Dermis blood vessel endothelial cell (primary cell): ENCODE data around the gene PROSER3. TPM values are rescaled to one million over a fixed set of nuclear protein-coding genes. Genes with fewer than 3 reads are reported as not detected.
"Not testable (repeated sequence)": the region's sequence is repeated elsewhere in the genome, so short reads cannot be mapped to it uniquely, and the experiment has no call there.

Experiments
- DNase-seq: peaks from one replicate; pipeline ENCODE4 v3.0.0; 2010
- total RNA-seq: library from RNA; depleted of rRNA; stranded (reverse); fragments of >200 nt; gene quantifications from 2 replicates; pipeline ENCODE4 v1.2.3, GENCODE V29; 2014

PROSER3 gene
- total RNA-seq, 1 donor from 2014 or later, result 3.7 TPM

DNA sequence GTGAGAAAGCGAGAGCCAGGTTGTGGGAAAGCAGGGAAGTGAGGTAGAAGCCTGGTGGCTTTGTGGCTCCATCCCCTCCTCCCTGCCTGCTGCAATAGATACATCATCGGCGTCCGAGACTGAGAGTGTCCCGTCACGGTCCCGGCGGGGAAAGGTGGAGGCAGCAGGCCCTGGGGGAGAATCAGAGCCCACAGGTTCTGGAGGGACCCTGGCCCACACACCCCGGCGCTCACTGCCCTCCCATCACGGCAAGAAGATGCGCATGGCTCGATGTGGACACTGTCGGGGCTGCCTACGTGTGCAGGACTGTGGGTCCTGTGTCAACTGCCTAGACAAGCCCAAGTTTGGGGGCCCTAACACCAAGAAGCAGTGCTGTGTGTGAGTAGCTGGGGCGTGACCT lies 35.1 kb upstream of the PROSER3 start:
- no peak for DNase-seq

GRCh38 chr19:35723671-35724070 lies 34.3 kb upstream of the PROSER3 start:
- no peak for DNase-seq

DNA sequence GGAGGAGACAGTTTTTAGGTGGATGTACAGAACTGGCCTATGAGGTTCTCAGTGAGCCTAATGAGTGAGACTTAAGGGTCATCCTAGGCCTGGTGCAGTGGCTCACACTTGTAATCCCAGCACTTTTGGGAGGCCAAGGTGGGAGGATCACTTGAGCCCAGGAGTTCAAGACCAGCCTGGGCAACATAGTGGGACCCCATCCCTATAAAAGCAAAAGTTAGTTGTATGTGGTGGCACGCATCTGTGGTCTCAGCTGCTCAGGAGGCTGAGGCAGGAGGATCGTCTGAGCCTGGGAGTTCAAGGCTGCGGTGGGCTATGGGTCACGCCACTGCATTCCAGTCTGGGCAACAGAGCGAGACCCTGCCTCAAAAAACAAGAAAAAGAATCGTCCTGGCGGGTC lies 33.8 kb upstream of the PROSER3 start:
- DNase-seq, result not testable (repeated sequence)

DNA sequence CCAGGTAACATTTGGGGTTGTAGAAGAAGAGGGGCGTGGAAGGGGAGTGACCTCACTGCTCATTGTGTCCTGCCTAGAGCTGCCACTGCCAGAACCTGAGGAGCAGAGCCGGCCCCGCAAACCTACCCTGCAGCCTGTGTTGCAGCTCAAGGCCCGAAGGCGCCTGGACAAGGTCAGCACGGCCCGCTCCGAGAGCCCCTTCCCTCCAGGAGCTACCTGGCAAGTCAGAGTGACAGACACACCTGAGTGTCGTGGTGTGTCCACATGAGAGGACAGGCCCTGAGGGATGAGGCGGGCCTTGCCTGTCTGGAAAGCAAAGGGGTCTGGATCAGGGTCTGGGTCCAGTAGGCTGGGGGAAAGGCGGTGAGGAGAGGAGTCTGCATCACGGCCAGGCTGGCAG lies 33.4 kb upstream of the PROSER3 start:
- DNase-seq, result no peak

- no peak for DNase-seq
Measured at GRCh38 chr19:35725216-35725861, 32.6 kb upstream of the PROSER3 start.

DNA sequence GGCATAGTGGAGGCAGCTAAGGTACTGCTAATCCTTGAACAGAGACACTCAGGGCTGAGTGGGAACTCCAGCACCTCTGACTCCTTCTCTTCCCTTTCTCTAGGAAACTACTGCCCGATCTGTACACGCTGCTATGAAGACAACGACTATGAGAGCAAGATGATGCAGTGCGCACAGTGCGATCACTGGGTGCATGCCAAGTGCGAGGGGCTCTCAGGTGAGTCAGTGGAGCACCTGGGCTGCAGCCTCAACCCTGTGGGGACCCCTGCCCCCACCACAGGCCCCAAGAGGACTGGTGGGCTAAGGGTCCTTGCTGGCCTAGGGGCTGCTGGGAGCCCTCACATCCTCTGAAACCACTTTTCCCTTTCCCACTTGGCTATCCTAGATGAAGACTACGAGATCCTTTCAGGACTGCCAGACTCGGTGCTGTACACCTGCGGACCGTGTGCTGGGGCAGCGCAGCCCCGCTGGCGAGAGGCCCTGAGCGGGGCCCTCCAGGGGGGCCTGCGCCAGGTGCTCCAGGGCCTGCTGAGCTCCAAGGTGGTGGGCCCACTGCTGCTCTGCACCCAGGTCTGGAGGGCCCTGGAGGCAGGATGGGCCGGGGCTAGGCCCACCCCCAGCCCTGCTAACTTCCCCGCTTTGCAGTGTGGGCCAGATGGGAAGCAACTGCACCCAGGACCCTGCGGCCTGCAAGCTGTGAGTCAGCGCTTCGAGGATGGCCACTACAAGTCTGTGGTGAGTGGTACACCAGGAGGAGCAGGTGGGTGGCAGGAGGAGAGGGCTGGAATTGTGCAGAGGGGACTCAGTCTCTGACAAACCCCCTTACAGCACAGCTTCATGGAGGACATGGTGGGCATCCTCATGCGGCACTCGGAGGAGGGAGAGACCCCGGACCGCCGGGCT lies 30.7 kb upstream of the PROSER3 start:
- DNase-seq, result no peak

DNA sequence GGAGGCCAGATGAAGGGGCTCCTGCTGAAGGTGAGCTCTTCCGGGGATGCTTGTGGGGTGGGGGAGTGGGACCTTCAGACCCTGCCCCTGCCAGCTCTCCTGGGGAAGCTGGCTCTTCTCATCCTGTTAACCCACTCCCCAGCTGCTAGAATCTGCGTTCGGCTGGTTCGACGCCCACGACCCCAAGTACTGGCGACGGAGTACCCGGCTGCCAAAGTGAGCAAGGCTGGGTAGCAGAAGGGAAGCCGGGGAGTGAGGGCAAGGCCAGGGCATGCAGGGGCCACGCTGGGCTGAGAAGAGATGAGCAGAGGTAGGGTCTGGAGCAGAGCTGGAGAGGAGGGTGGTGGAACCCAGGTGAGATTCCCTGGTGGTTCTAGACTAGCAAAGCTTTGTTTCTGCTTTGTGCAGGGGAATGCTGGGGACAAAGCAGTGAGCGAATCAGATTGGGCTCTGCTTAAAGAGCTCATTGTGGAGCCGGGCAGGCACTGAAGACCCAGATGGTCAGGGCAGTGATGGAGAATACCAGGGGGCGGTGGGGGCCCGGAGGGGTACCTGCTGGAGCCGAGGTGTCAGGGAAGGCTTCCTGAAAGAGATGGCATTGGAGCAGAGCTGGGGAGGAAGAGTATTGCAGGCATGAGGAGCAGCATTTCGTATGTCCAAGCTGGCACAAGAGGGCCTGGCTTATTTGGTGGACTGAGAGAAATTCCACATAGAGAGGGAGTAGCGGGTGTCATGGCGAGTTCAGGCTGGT lies 29.8 kb upstream of the PROSER3 start:
- no peak for DNase-seq

DNA sequence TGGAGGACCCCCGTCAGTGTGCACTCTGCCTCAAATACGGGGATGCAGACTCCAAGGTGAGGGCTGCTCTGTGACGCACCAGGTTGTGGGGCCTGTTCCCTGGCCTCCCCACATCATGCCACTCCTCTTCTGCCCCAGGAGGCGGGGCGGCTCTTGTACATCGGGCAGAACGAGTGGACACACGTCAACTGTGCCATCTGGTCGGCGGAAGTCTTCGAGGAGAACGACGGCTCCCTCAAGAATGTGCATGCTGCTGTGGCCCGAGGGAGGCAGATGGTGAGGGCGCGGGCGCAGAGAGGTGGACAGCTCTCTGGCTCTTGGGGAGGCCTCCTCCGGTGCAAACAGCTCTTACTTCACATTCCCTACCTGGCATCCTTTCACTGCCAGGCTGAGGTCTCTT lies 29.0 kb upstream of the PROSER3 start:
- DNase-seq, result no peak

- DNase-seq, result no peak
Measured at GRCh38 chr19:35729763-35730162, 28.2 kb upstream of the PROSER3 start.

DNA sequence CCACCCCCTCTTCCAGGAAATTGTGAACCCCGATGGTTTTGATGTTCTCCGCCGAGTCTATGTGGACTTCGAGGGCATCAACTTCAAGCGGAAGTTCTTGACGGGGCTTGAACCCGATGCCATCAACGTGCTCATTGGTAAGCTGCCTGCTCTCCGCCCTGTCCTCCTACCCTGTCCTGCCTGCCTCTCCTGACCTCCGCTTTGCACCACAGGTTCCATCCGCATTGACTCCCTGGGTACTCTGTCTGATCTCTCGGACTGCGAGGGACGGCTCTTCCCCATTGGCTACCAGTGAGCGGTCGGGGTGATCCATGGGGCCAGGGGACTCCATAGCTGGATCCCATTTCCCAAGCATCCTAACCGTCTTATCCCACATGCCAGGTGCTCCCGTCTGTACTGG lies 27.6 kb upstream of the PROSER3 start:
- no peak for DNase-seq

- no peak for DNase-seq
Measured at GRCh38 chr19:35731353-35731752, 26.6 kb upstream of the PROSER3 start.

DNA sequence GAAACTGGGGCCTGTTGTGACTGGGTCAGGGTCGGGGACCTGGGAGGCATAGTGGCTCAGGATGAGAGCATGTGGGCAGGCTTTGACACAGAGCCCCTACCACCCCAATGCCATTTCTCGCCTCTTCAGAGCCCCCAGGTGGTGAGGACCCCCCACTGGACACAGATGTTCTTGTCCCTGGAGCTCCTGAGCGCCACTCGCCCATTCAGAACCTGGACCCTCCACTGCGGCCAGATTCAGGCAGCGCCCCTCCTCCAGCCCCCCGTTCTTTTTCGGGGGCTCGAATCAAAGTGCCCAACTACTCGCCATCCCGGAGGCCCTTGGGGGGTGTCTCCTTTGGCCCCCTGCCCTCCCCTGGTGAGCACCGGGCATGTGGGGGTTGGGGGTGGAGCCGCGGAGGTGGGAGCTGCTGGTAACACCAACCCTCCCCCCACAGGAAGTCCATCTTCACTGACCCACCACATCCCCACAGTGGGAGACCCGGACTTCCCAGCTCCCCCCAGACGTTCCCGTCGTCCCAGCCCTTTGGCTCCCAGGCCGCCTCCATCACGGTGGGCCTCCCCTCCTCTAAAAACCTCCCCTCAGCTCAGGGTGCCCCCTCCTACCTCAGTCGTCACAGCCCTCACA lies 26.1 kb upstream of the PROSER3 start:
- DNase-seq, result no peak

DNA sequence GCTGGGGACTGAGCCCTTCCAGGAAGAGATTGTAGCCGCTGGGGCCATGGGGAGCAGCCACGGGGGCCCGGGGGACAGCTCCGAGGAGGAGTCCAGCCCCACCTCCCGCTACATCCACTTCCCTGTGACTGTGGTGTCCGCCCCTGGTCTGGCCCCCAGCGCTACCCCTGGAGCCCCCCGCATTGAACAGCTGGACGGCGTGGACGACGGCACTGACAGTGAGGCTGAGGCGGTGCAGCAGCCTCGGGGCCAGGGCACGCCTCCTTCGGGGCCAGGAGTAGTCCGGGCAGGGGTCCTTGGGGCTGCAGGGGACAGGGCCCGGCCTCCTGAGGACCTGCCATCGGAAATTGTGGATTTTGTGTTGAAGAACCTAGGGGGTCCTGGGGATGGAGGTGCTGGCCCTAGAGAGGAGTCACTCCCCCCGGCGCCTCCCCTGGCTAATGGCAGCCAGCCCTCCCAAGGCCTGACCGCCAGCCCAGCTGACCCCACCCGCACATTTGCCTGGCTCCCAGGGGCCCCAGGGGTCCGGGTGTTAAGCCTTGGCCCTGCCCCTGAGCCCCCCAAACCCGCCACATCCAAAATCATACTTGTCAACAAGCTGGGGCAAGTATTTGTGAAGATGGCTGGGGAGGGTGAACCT lies 25.3 kb upstream of the PROSER3 start:
- no peak for DNase-seq

GRCh38 chr19:35733180-35734125 lies 24.5 kb upstream of the PROSER3 start:
- no peak for DNase-seq

DNA sequence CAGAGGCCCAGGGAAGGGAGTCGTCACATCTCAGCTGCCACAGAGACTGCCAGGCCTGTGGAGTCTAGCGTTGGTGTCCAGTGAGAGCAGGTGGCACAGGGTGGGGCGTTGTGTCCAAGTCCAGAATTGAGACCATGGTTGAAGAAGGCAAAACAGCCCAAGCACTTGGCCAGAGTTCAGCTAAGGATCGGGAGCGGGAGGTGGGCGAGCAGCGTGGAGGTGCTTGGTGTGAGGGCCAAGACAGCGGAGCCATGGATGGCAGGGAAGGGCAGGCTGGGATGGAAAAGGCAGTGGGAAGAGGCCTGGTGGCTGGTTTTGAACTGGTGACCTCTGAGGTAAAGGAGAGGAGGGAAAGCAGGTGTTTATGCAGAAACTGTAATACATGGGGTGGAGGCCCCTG lies 23.7 kb upstream of the PROSER3 start:
- DNase-seq, result no peak

DNA sequence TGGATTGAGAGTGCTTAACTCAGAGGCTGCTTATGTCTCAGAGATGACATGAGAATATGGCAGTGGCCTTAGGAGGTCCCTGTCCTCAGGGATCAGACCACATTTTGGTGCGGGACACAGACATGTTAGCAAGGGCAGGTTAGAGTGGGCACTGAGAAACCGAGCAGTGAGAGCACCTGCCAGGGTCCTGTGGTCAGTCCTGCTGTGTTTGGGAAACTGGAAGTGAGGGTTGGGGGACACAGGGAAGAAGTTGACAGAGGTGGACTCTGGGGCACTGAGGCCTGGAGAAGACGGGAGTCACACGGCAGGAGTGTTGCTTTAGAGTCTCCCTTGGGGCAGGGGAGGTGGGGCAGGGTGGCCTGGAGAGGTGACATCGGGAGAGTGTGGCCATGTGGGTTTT lies 23.1 kb upstream of the PROSER3 start:
- DNase-seq, result no peak

- no peak for DNase-seq
Measured at GRCh38 chr19:35736913-35737886, 20.8 kb upstream of the PROSER3 start.

DNA sequence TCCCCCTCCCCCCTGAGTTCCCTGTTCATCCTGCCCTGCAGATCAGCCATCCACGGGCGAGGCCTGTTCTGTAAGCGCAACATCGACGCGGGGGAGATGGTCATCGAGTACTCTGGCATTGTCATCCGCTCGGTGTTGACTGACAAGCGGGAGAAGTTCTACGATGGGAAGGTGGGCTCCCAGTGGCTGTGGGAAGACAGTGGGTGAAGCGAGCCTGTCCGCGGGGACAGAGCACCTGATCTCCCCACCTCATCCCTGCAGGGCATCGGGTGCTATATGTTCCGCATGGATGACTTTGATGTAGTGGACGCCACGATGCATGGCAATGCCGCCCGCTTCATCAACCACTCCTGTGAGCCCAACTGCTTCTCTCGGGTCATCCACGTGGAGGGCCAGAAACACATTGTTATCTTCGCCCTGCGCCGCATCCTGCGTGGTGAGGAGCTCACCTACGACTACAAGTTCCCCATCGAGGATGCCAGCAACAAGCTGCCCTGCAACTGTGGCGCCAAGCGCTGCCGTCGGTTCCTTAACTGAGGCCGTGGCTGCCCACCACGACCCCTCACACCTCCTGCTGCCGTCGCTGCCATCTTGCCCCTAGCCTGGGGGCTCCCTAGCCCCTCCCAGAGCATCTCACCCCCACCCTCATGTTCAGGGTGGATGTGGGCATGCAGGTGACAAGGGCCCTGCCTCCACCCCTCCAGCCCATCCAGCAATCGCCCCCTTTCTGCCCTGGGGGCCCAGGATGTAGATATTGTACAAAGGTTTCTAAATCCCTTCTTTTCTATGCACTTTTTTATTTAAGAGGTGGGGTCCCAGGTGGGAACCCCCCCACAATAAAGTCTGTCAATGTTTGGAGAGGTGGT lies 19.7 kb upstream of the PROSER3 start:
- DNase-seq, result no peak

DNA sequence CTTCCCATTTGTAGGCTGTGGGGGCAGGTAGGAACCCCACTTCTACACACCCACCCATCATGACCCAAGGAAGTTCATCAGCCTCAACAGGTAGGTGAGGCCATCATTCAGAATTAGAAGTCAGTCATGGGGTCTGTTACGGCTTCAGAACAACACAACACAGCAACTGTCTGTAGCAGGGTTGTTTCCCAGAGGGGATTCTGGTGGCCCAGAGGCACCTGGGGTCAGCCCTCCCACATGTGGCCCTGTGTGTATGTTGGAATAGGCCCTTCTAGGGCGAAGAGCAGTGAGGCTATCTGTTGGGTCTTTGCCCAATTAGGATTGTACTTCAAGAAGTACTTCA lies 19.1 kb upstream of the PROSER3 start:
- DNase-seq, result no peak
